ENCODE data around the gene CNKSR3. TPM values are rescaled to one million over a fixed set of nuclear protein-coding genes. Genes with fewer than 3 reads are reported as not detected.

CNKSR3 gene
- total and polyA plus RNA-seq, 2 of the 8 experiments (the other 6 are each of a cell fraction or from before 2014, with no cell fraction given): 1.2 to 6.2 TPM

DNA sequence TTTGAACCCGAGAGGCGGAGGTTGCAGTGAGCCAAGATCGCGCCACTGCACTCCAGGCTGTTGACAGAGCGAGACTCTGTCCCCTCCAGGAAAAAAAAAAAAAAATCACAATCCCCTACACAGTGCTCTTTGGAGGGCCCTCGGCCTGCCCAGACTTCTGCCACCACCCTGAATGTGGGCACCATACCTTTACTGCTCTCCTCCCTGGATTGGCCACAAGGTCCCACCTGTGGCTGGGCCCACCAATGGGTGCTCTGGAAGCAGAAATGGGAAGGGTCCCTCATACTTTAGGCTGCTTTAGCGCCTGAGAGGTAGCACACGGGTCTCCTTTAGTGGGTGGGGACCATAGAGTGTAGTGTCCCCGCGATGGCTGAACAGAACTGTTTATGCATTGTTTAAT lies 103.6 kb downstream of the CNKSR3 start:
- no peak overlapping the region for H4K91ac ChIP-seq (replicated peaks; ENCODE audit: insufficient read length, low read length)
- no peak overlapping the region for H3K9ac ChIP-seq (replicated peaks in 1 of 4; ENCODE audit: extremely low read depth in 1 of 4, low read depth in 3 of 4, low read length in 3 of 4)
- H3K79me1 ChIP-seq (ENCODE audit: low read depth, low read length): no peaks in the 10 kb centered on the region
- no peak overlapping the region for H2BK20ac ChIP-seq (ENCODE audit: low read length)
- no peak overlapping the region for H2AFZ ChIP-seq (ENCODE audit: low read length)
- no peak overlapping the region for H2AK5ac ChIP-seq (ENCODE audit: low read depth, low read length)
- no peaks in the 10 kb centered on the region for H3K23me2 ChIP-seq (ENCODE audit: low read depth, low read length)
- H2BK5ac ChIP-seq (ENCODE audit: low read depth, low read length): no peak overlapping the region
- no peak overlapping the region for H3K27ac ChIP-seq (ENCODE audit: low read depth, low read length)
- H2BK120ac ChIP-seq (replicated peaks; ENCODE audit: low read depth, low read length): no peak overlapping the region
- no peak overlapping the region for H3K14ac ChIP-seq (ENCODE audit: insufficient read length)
- H3K79me2 ChIP-seq (ENCODE audit: control insufficient read depth in 1 of 2, insufficient read depth in 2 of 2, low read length in 2 of 2): no peaks in the 10 kb centered on the region
- H4K5ac ChIP-seq (ENCODE audit: insufficient read length, low read depth, low read length): no peak overlapping the region
- H4K20me1 ChIP-seq (replicated peaks in 1 of 2; ENCODE audit: control insufficient read depth in 1 of 2, insufficient read depth in 2 of 2, low read length in 2 of 2): no peaks in the 10 kb centered on the region
- no peak overlapping the region for H3K4me3 ChIP-seq (ENCODE audit: extremely low read depth in 1 of 4, insufficient read depth in 2 of 4, low read depth in 3 of 4, low read length in 4 of 4)
- no peak overlapping the region for H3K4ac ChIP-seq (replicated peaks; ENCODE audit: insufficient read length, low read depth, low read length)
- no peaks in the 10 kb centered on the region for H3K9me3 ChIP-seq (ENCODE audit: insufficient read depth in 2 of 2, low read depth in 1 of 2, low read length in 1 of 2)
- CTCF ChIA-PET (ENCODE audit: partially characterized antibody): no interaction called here
- TF ChIP-seq GABPA (IDR thresholded peaks at IDR 0.05; ENCODE audit: borderline replicate concordance, insufficient read depth, low read length) (no peak), RBBP5 (IDR thresholded peaks at IDR 0.05; ENCODE audit: borderline replicate concordance, low read depth, low read length) (no peak), YY1 (IDR thresholded peaks at IDR 0.05; ENCODE audit: low read depth, low read length) (no peak), GTF2F1 (IDR thresholded peaks at IDR 0.05; ENCODE audit: borderline replicate concordance, low read depth, low read length) (no peak), JUND (IDR thresholded peaks at IDR 0.05; ENCODE audit: low read length) (no peak), TEAD4 (IDR thresholded peaks at IDR 0.05; ENCODE audit: low read depth, low read length) (no peak), KDM5A (IDR thresholded peaks at IDR 0.05; ENCODE audit: low read length) (no peak), BCL11A (IDR thresholded peaks at IDR 0.05; ENCODE audit: low read depth in 2 of 2, low read length in 2 of 2) (no peak), MAFK (IDR thresholded peaks at IDR 0.05; ENCODE audit: low read depth, low read length) (no peak), EP300 (IDR thresholded peaks at IDR 0.05; ENCODE audit: borderline replicate concordance in 1 of 2, low read depth in 2 of 2, low read length in 2 of 2) (no peak), BACH1 (IDR thresholded peaks at IDR 0.05; ENCODE audit: low read length) (no peak), SP1 (IDR thresholded peaks at IDR 0.05; ENCODE audit: low read depth, low read length) (no peak)
- H3K23ac ChIP-seq (ENCODE audit: insufficient read length): no peak overlapping the region
- H3K56ac ChIP-seq (replicated peaks; ENCODE audit: insufficient read length, low read depth, low read length): no peak overlapping the region
- FAIRE-seq: no peak
- DNase-seq (ENCODE audit: low read depth in 1 of 2, low spot score in 2 of 2): no peak
- H3K27me3 ChIP-seq (replicated peaks in 1 of 4; ENCODE audit: control insufficient read depth in 3 of 4, extremely low read depth in 1 of 4, insufficient read depth in 3 of 4, low read length in 3 of 4): no peaks in the 10 kb centered on the region
- peaks cover 0 to 5% (median 2%) of the 10 kb centered on the region in 4 experiments; a peak in 2 of 8 replicates for H3K36me3 ChIP-seq (ENCODE audit: control insufficient read depth in 2 of 4, insufficient read depth in 4 of 4, low read length in 3 of 4)
- H3K18ac ChIP-seq (ENCODE audit: extremely low read depth, low read length): no peak overlapping the region
- no peak overlapping the region for H4K8ac ChIP-seq (ENCODE audit: extremely low read depth, insufficient read depth, low read length)
- WGBS, 2 experiments (ENCODE audit: extremely low coverage in 1 of 2, insufficient coverage in 1 of 2, insufficient read length in 1 of 2, insufficient replicate concordance in 2 of 2, low coverage in 1 of 2, low lambda C conversion rate in 2 of 2, missing lambda C conversion rate in 1 of 2): 96% methylated on average over 8 of the region's 10 CpGs; no CpG with 5 or more reads in 1 of the 2 experiments
- POLR2A ChIA-PET (ENCODE audit: partially characterized antibody): no interaction called here
- H2BK15ac ChIP-seq (ENCODE audit: low read length): no peak overlapping the region
- H3K4me2 ChIP-seq (ENCODE audit: insufficient read depth in 1 of 2, low read depth in 2 of 2, low read length in 2 of 2): no peak overlapping the region
- peaks cover 0 to 3% (median 0%) of the 10 kb centered on the region in 4 experiments; a peak in 1 of 7 replicates for H3K4me1 ChIP-seq (replicated peaks in 1 of 4; ENCODE audit: control insufficient read depth in 3 of 4, insufficient read depth in 4 of 4, low read length in 3 of 4)
- H2BK12ac ChIP-seq (ENCODE audit: low read depth, low read length): no peak overlapping the region
